Adrenal gland (tissue), 12 donors: Measurements from ENCODE around the gene BEST4. TPM values are rescaled to one million over a fixed set of nuclear protein-coding genes. Genes with fewer than 3 reads are reported as not detected.
A peak's percentile ranks its signal among the peaks of the same experiment; 100 is the strongest.

Experiments
- DNase-seq, 7 donors: peaks; one replicate each; pipeline ENCODE4 v3.0.0-alpha.2; 2019 to 2020
- H3K27ac ChIP-seq, 5 donors: fragments of 200-600 bp; sonication (generic) in 4 of 5; 1 replicate in 3 of 5; 2 replicates in 2 of 5; pipeline versions ENCODE4 v1.5.1 to v1.8.0; 2016 to 2020; ENCODE audit warnings: mild to moderate bottlenecking in 1 of 5
- H3K27me3 ChIP-seq: fragments of 200-600 bp; 2 replicates; pipeline ENCODE4 v1.8.0; 2021
- H3K36me3 ChIP-seq, 2 donors: fragments of 200-600 bp; replicated peaks in 1 of 2; 1 replicate in 1 of 2; 2 replicates in 1 of 2; pipeline versions ENCODE4 v1.5.1 to v1.8.0; 2018 to 2022
- H3K4me1 ChIP-seq, 2 donors: fragments of 200-600 bp; replicated peaks in 1 of 2; 1 replicate in 1 of 2; 2 replicates in 1 of 2; pipeline versions ENCODE4 v1.5.1 to v1.8.0; 2018 to 2021
- H3K4me3 ChIP-seq, 4 donors: fragments of 200-600 bp; sonication (generic) in 3 of 4; one replicate each; pipeline ENCODE4 v1.5.1; 2016 to 2018
- H3K9me3 ChIP-seq, 3 donors: fragments of 200-600 bp; sonication (generic) in 1 of 3; replicated peaks in 1 of 3; 1 replicate in 2 of 3; 2 replicates in 1 of 3; pipeline versions ENCODE4 v1.5.1 to v1.8.0; 2016 to 2021
- CTCF ChIP-seq, 6 experiments: fragments of 450-650 bp in 4 of 6; fragments of 200-600 bp in 2 of 6; sonication (generic) in 1 of 6; IDR thresholded peaks; 1 replicate in 5 of 6; 2 replicates in 1 of 6; pipeline versions ENCODE4 v1.5.1 to v1.8.0; 2016 to 2021; ENCODE audit warnings: antibody characterized with exemption in 6 of 6, mild to moderate bottlenecking in 2 of 6, moderate library complexity in 1 of 6
- POLR2A ChIP-seq, 2 donors: fragments of 450-650 bp; IDR thresholded peaks; one replicate each; pipeline ENCODE4 v1.6.1; 2017; ENCODE audit warnings: antibody characterized with exemption in 2 of 2, mild to moderate bottlenecking in 2 of 2, moderate library complexity in 1 of 2
- WGBS, 4 donors: extraction: QIAGEN DNeasy Blood & Tissue Kit in 2 of 4; methylation state at CpG; one replicate each; pipeline versions ENCODE4 v1.1.5 to v1.1.7; 2013 to 2017; 5-methylcytosine and 5-hydroxymethylcytosine counted together
- intact Hi-C, 2 donors: fragments of 100-400 bp; cut with DNase I; formaldehyde crosslinking; loops; one replicate each; pipeline versions ENCODE4 v1.14.1 to v1.15.0; 2022 to 2023
- polyA plus RNA-seq, 3 donors: library from polyadenylated mRNA; stranded (reverse); fragments of 200-250 nt in 2 of 3; fragments of 350-450 nt in 1 of 3; fragmentation: Illumina TruSeq in 1 of 3; extraction: RNeasy Lipid Tissue Mini Kit (QIAGEN cat#74804) in 1 of 3; gene quantifications; one replicate each; pipeline ENCODE4 v1.2.3, GENCODE V29; 2013 to 2014
- total RNA-seq, 9 donors: library from RNA; depleted of rRNA in 4 of 9; stranded (reverse); fragments of >200 nt in 4 of 9; fragments of 120-200 nt in 1 of 9; fragmentation: NEBNext Ultra II Directional in 1 of 9; extraction: Animal tissue kit (Norgen Biotek cat#: 25700) in 1 of 9; gene quantifications; one replicate each; pipeline versions ENCODE4 v1.1.0 to v1.2.4, GENCODE V29; 2013 to 2023
- donor health status: healthy with polysubstance abuse.
- donor health status: Bipolar disorder and iron deficiency.
- donor health status: DM: yes; HTN: yes; CAD: no.
- donor health status: DM: no; HTN: no; CAD: no.
- donor health status: DM: no; HTN: no; CAD: no.
- donor health status: DM: yes; HTN: yes; CAD: no.

Gene BEST4
- total and polyA plus RNA-seq, 12 donors = 0.09 to 6.2 (median 0.68) TPM; not detected in 1

- TF ChIP-seq POLR2A (IDR thresholded peaks at IDR 0.05) (peak in 1 of 2 donors; percentile 75), CTCF (IDR thresholded peaks at IDR 0.05) (no peak)
- WGBS, 4 donors = 10 to 30% (median 15%) methylated on average over 4 to 23 of the region's 23 CpGs
- Histone ChIP-seq H3K4me3 (peak within 1 kb of the TSS in 1 of 4 donors; percentile 48), H3K27me3 (no peaks in the 10 kb centered on the region), H3K4me1 (peaks cover 64 to 77% of the 10 kb centered on the region in 2 donors), H3K9me3 (no peaks in the 10 kb centered on the region), H3K27ac (peak within 1 kb of the TSS; percentile 96 to 100 (median 99)), H3K36me3 (peaks cover 0 to 33% of the 10 kb centered on the region in 2 donors)
- intact Hi-C loops = no loop called here
- DNase-seq = peak; percentile 87 to 94 (median 91)
Measured at GRCh38 chr1:44808063-44808937, 20.3 kb upstream of the BEST4 start, which contains the start of gene BTBD19. TSS of gene BTBD19 (plus strand) at chr1:44808523. CDS start at chr1:44808821, 298 bp downstream.

GRCh38 chr1:44807364-44808062 is 19.5 kb upstream of the BEST4 start:
- H3K9me3 ChIP-seq = no peaks in the 10 kb centered on the region
- TF ChIP-seq CTCF (IDR thresholded peaks at IDR 0.05) (no peak), POLR2A (IDR thresholded peaks at IDR 0.05) (peak in 1 of 2 donors; percentile 9)
- 0 to 3% (median 1%) methylated on average over 2 to 16 of the region's 16 CpGs for WGBS, 4 donors
- peak overlapping the region in 1 of 4 donors; percentile 48 for H3K4me3 ChIP-seq
- DNase-seq = peak; percentile 97 to 100 (median 99)
- intact Hi-C loops = no loop called here
- no peaks in the 10 kb centered on the region for H3K27me3 ChIP-seq
- peaks cover 0 to 40% of the 10 kb centered on the region in 2 donors for H3K36me3 ChIP-seq
- peak overlapping the region; percentile 96 to 100 (median 99) for H3K27ac ChIP-seq
- H3K4me1 ChIP-seq = peaks cover 64 to 77% of the 10 kb centered on the region in 2 donors

GRCh38 chr1:44806704-44807363 is 18.9 kb upstream of the BEST4 start, which contains the start of gene DYNLT4:
TSS of gene DYNLT4 (minus strand) at chr1:44807351. CDS start at chr1:44806668, 683 bp downstream.
- TF ChIP-seq CTCF (IDR thresholded peaks at IDR 0.05) (no peak), POLR2A (IDR thresholded peaks at IDR 0.05) (peak; percentile 50 to 95)
- Histone ChIP-seq H3K27ac (peak within 1 kb of the TSS; percentile 96 to 100 (median 99)), H3K4me1 (peaks cover 60 to 79% of the 10 kb centered on the region in 2 donors), H3K4me3 (peak within 1 kb of the TSS in 1 of 4 donors; percentile 48), H3K9me3 (no peaks in the 10 kb centered on the region), H3K27me3 (no peaks in the 10 kb centered on the region), H3K36me3 (peaks cover 0 to 40% of the 10 kb centered on the region in 2 donors)
- WGBS, 4 donors = 0 to 49% (median 38%) methylated on average over 2 to 7 of the region's 7 CpGs
- intact Hi-C loops = no loop called here
- peak in 2 of 7 donors; percentile 39 to 64 for DNase-seq
